ENCODE measurements around the gene ATG2A. TPM values are rescaled to one million over a fixed set of nuclear protein-coding genes. Genes with fewer than 3 reads are reported as not detected.

ATG2A gene
- total and polyA plus RNA-seq, 10 of the 15 experiments (the other 5 are each of a cell fraction or from before 2014, with no cell fraction given) = 0.08 to 19.0 (median 4.6) TPM

DNA sequence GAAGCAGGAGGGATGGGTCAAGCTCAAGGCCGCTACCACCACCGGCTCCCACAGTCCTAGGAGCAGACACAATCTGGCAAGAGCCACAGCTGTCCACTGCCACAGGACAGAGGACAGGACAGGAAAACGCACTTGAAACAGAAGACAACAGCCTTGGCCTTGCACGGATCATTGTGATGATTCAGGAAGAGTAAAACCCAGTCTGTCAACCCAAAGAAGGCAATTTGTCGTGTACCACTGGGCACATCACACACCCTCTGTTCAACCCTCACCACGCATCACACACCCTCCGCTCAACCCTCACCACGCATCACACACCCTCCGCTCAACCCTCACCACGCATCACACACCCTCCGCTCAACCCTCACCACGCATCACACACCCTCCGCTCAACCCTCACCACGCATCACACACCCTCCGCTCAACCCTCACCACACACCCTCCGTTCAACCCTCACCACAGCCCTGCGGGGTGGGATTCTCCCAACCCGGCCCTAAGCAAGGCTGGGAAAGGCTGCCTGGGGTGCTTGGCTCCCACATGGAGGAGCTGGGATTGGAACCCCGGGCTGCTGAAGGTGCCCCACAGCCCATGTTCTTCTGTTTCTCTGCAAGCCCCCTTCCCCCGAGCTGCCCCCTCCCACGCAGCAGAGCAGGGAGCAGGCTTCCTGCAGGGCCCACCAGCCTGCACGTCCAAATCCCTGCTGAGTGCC, 61.3 kb downstream of the ATG2A start:
- DNase-seq (ENCODE audit: low read depth, low spot score) = no peak
- Histone ChIP-seq H3K79me2 (ENCODE audit: control insufficient read depth, insufficient read depth, low read length) (peaks cover 45% of the 10 kb centered on the region), H3K36me3 (ENCODE audit: control insufficient read depth in 2 of 2, insufficient read depth in 2 of 2, low read length in 1 of 2) (peaks cover 24 to 57% of the 10 kb centered on the region in 2 experiments), H3K9ac (ENCODE audit: control insufficient read depth, insufficient read depth, low read length) (no peak overlapping the region), H3K4me3 (no peak overlapping the region), H3K27me3 (replicated peaks in 1 of 2; ENCODE audit: control insufficient read depth in 2 of 2, insufficient read depth in 2 of 2, low read length in 1 of 2) (no peaks in the 10 kb centered on the region), H3K27ac (ENCODE audit: control insufficient read depth, insufficient read depth) (peak overlapping the region; percentile 63), H4K20me1 (ENCODE audit: control insufficient read depth, insufficient read depth) (no peaks in the 10 kb centered on the region), H3K4me2 (ENCODE audit: control insufficient read depth, insufficient read depth) (peak overlapping the region; percentile 7; the same call in 1 of the 2 replicates), H3K9me3 (replicated peaks; ENCODE audit: control insufficient read depth, insufficient read depth, low read length) (no peaks in the 10 kb centered on the region), H3K4me1 (ENCODE audit: control insufficient read depth, insufficient read depth, low read length) (peaks cover 97% of the 10 kb centered on the region), H2AFZ (ENCODE audit: control insufficient read depth, low read depth, low read length) (no peak overlapping the region)
- ATAC-seq = no peak
- SMC1A ChIA-PET (ENCODE audit: uncharacterized antibody, unreplicated experiment) = interaction anchor here (9.6 to 15.0 kb wide), 3 partner anchors 5 to 21 kb away, joined by 226 to 306 read pairs (median 266); partner anchors contain the start of gene EHD1
- BruUV-seq (replicated peaks) = no TSS peak
- CTCF ChIA-PET = interaction anchor here (1.2 to 28.8 kb wide), 4 partner anchors 5 to 227 kb away, joined by 3 to 1208 read pairs (median 374); partner anchors contain the start of genes CDC42BPG and EHD1
- intact Hi-C loops (cut with micrococcal nuclease; ENCODE audit: unreplicated experiment) (no loop called here), in situ Hi-C loops (cut with MboI) (no loop called here)
- FAIRE-seq = no peak
- POLR2A ChIA-PET = interaction anchor here (0.6 to 24.3 kb wide), 4 partner anchors 8 to 143 kb away, joined by 3 to 620 read pairs (median 119); partner anchors contain the start of gene EHD1
- RAD21 ChIA-PET (ENCODE audit: unreplicated experiment) = interaction anchor here (1.5 to 15.8 kb wide), 3 partner anchors 9 to 22 kb away, joined by 4 to 316 read pairs (median 253); partner anchors contain the start of gene EHD1
- whole genome bisulfite sequencing (ENCODE audit: insufficient coverage, insufficient replicate concordance, low lambda C conversion rate, missing lambda C conversion rate) = 68% methylated on average over 15 of the region's 22 CpGs
- TF ChIP-seq HDAC6 (IDR thresholded peaks at IDR 0.05; ENCODE audit: unreplicated experiment) (no peak), CREM (IDR thresholded peaks at IDR 0.05; ENCODE audit: low read depth) (no peak), POLR2AphosphoS5 (IDR thresholded peaks at IDR 0.05; ENCODE audit: low read length) (peak; percentile 70; the same call in 1 of the 2 replicates), ASH2L (IDR thresholded peaks at IDR 0.05; ENCODE audit: borderline replicate concordance, low read depth) (no peak), CHD2 (IDR thresholded peaks at IDR 0.05; ENCODE audit: borderline replicate concordance, low read depth, low read length) (no peak), POLR2A (IDR thresholded peaks at IDR 0.05; ENCODE audit: low read depth, low read length) (peak; percentile 68; the same call in 1 of the 2 replicates), SRF (IDR thresholded peaks at IDR 0.05; ENCODE audit: low read depth in 2 of 2, low read length in 2 of 2) (no peak), BCL11A (IDR thresholded peaks at IDR 0.05; ENCODE audit: low read depth, low read length) (no peak)
